Sigmoid colon (tissue), 4 donors: ENCODE measurements around the gene CHRNA1.

Experiments used
- CTCF ChIP-seq, 4 experiments: fragments of 450-650 bp in 3 of 4; fragments of 200-600 bp in 1 of 4; IDR thresholded peaks; one replicate each; pipeline ENCODE4 v1.5.1; 2016 to 2019; ENCODE audit warnings: antibody characterized with exemption in 4 of 4, mild to moderate bottlenecking in 3 of 4, moderate library complexity in 2 of 4
- POLR2AphosphoS5 ChIP-seq, 4 donors: sonication (generic); formaldehyde crosslinking; IDR thresholded peaks; one replicate each; pipeline ENCODE4 v1.6.1; 2017; ENCODE audit warnings: antibody characterized with exemption in 4 of 4

DNA sequence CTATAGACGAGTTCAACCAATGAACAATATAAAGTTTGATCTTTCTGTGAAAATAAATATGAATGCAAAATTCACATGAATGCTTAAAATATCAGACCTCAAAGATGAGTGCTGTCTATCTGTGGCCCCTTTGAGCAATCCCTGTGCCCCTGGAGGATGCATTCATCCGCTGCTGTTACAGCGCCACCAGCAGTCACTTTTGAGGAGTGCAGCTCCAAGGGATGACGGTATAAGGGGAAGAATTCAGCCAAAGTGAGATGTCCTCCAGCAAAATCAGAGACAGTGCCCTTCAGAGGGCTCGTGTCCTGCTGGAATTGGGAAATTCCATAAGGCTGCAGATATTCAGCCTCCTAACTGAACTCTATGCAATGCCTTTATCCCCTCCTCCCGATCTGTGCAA is 12.0 kb upstream of the CHRNA1 start:
- TF ChIP-seq CTCF (IDR thresholded peaks at IDR 0.05), result no peak
- no peak for TF ChIP-seq POLR2AphosphoS5 (IDR thresholded peaks at IDR 0.05)
